Stimulated activated naive CD8-positive, alpha-beta T cell treated with anti-CD3 and anti-CD28 coated beads, Interleukin-15, Interleukin-2, amounts not matched to agents 100 ng/mL and 50 ng/mL, for 24 hours (primary cell): ENCODE measurements around the gene SART3.
A peak's percentile ranks its signal among the peaks of the same experiment; 100 is the strongest.

ENCODE experiments used
- H3K27ac Mint-ChIP-seq: one replicate; pipeline ENCODE4 v1.8.0; 2021; ENCODE audit warnings: mild to moderate bottlenecking, mixed read lengths
- H3K27me3 Mint-ChIP-seq: one replicate; pipeline ENCODE4 v1.8.0; 2021; ENCODE audit warnings: mixed read lengths
- H3K36me3 Mint-ChIP-seq: one replicate; pipeline ENCODE4 v1.8.0; 2021; ENCODE audit warnings: low read depth, mixed read lengths
- H3K4me1 Mint-ChIP-seq: one replicate; pipeline ENCODE4 v1.8.0; 2021; ENCODE audit warnings: low read depth, mixed read lengths
- H3K4me3 Mint-ChIP-seq: one replicate; pipeline ENCODE4 v1.8.0; 2021; ENCODE audit warnings: mild to moderate bottlenecking, mixed read lengths
- H3K9me3 Mint-ChIP-seq: one replicate; pipeline ENCODE4 v1.8.0; 2021; ENCODE audit warnings: mixed read lengths

The SART3 gene

GRCh38 chr12:108538616-108539195, 22.3 kb downstream of the SART3 start:
- Mint-ChIP-seq H3K27ac (no peak overlapping the region), H3K36me3 (peaks cover 87% of the 10 kb centered on the region), H3K4me3 (no peak overlapping the region), H3K4me1 (peaks cover 14% of the 10 kb centered on the region), H3K9me3 (no peaks in the 10 kb centered on the region), H3K27me3 (no peaks in the 10 kb centered on the region)

- Mint-ChIP-seq H3K4me3 (no peak overlapping the region), H3K4me1 (peaks cover 14% of the 10 kb centered on the region), H3K36me3 (peaks cover 85% of the 10 kb centered on the region), H3K27me3 (no peaks in the 10 kb centered on the region), H3K27ac (no peak overlapping the region), H3K9me3 (no peaks in the 10 kb centered on the region)
Observed at GRCh38 chr12:108538146-108538545, 22.8 kb downstream of the SART3 start.

GRCh38 chr12:108531929-108532848, 28.8 kb downstream of the SART3 start:
- H3K27me3 Mint-ChIP-seq: no peaks in the 10 kb centered on the region
- no peak overlapping the region for H3K4me3 Mint-ChIP-seq
- peaks cover 3% of the 10 kb centered on the region for H3K4me1 Mint-ChIP-seq
- no peaks in the 10 kb centered on the region for H3K9me3 Mint-ChIP-seq
- no peak overlapping the region for H3K27ac Mint-ChIP-seq
- H3K36me3 Mint-ChIP-seq: peaks cover 76% of the 10 kb centered on the region

- H3K27me3 Mint-ChIP-seq: no peaks in the 10 kb centered on the region
- no peaks in the 10 kb centered on the region for H3K9me3 Mint-ChIP-seq
- peaks cover 76% of the 10 kb centered on the region for H3K36me3 Mint-ChIP-seq
- H3K27ac Mint-ChIP-seq: no peak overlapping the region
- H3K4me3 Mint-ChIP-seq: no peak overlapping the region
- peaks cover 7% of the 10 kb centered on the region for H3K4me1 Mint-ChIP-seq
Observed at GRCh38 chr12:108530161-108530560, 30.8 kb downstream of the SART3 start.

- Mint-ChIP-seq H3K27ac (peak overlapping the region; percentile 50), H3K4me1 (peaks cover 7% of the 10 kb centered on the region), H3K27me3 (no peaks in the 10 kb centered on the region), H3K9me3 (no peaks in the 10 kb centered on the region), H3K4me3 (no peak overlapping the region), H3K36me3 (peaks cover 88% of the 10 kb centered on the region)
Observed at GRCh38 chr12:108527166-108527496, 33.8 kb downstream of the SART3 start.

GRCh38 chr12:108526482-108527165, 34.3 kb downstream of the SART3 start:
- no peak overlapping the region for H3K4me3 Mint-ChIP-seq
- no peaks in the 10 kb centered on the region for H3K27me3 Mint-ChIP-seq
- H3K9me3 Mint-ChIP-seq: no peaks in the 10 kb centered on the region
- peaks cover 91% of the 10 kb centered on the region for H3K36me3 Mint-ChIP-seq
- H3K27ac Mint-ChIP-seq: peak overlapping the region; percentile 50
- peaks cover 7% of the 10 kb centered on the region for H3K4me1 Mint-ChIP-seq

- peak overlapping the region; percentile 8 for H3K27ac Mint-ChIP-seq
- peaks cover 88% of the 10 kb centered on the region for H3K36me3 Mint-ChIP-seq
- no peak overlapping the region for H3K4me3 Mint-ChIP-seq
- no peaks in the 10 kb centered on the region for H3K9me3 Mint-ChIP-seq
- peaks cover 7% of the 10 kb centered on the region for H3K4me1 Mint-ChIP-seq
- no peaks in the 10 kb centered on the region for H3K27me3 Mint-ChIP-seq
Observed at GRCh38 chr12:108525681-108526080, 35.3 kb downstream of the SART3 start.

- H3K4me3 Mint-ChIP-seq: no peak overlapping the region
- no peaks in the 10 kb centered on the region for H3K27me3 Mint-ChIP-seq
- H3K36me3 Mint-ChIP-seq: peaks cover 79% of the 10 kb centered on the region
- no peak overlapping the region for H3K27ac Mint-ChIP-seq
- no peaks in the 10 kb centered on the region for H3K9me3 Mint-ChIP-seq
- peaks cover 7% of the 10 kb centered on the region for H3K4me1 Mint-ChIP-seq
Observed at GRCh38 chr12:108523365-108523764, 37.6 kb downstream of the SART3 start.

- H3K36me3 Mint-ChIP-seq: peaks cover 56% of the 10 kb centered on the region
- no peaks in the 10 kb centered on the region for H3K9me3 Mint-ChIP-seq
- H3K4me1 Mint-ChIP-seq: peaks cover 12% of the 10 kb centered on the region
- H3K4me3 Mint-ChIP-seq: no peak overlapping the region
- H3K27me3 Mint-ChIP-seq: no peaks in the 10 kb centered on the region
- H3K27ac Mint-ChIP-seq: no peak overlapping the region
Observed at GRCh38 chr12:108519558-108519957, 41.4 kb downstream of the SART3 start.

GRCh38 chr12:108518716-108519496, 42.1 kb downstream of the SART3 start:
- H3K36me3 Mint-ChIP-seq: peaks cover 50% of the 10 kb centered on the region
- no peaks in the 10 kb centered on the region for H3K9me3 Mint-ChIP-seq
- H3K27ac Mint-ChIP-seq: no peak overlapping the region
- peaks cover 12% of the 10 kb centered on the region for H3K4me1 Mint-ChIP-seq
- no peak overlapping the region for H3K4me3 Mint-ChIP-seq
- no peaks in the 10 kb centered on the region for H3K27me3 Mint-ChIP-seq

- H3K27ac Mint-ChIP-seq: no peak overlapping the region
Observed at GRCh38 chr12:108518101-108518715, 42.8 kb downstream of the SART3 start.

GRCh38 chr12:108517288-108518100, 43.5 kb downstream of the SART3 start:
- Mint-ChIP-seq H3K27me3 (no peaks in the 10 kb centered on the region), H3K4me3 (no peak overlapping the region), H3K27ac (peak overlapping the region; percentile 7), H3K36me3 (peaks cover 37% of the 10 kb centered on the region), H3K4me1 (peaks cover 12% of the 10 kb centered on the region), H3K9me3 (no peaks in the 10 kb centered on the region)

More at GRCh38 chr12:108518101-108518715, 42.8 kb downstream of the SART3 start:
- H3K27me3 Mint-ChIP-seq: no peaks in the 10 kb centered on the region
- peaks cover 43% of the 10 kb centered on the region for H3K36me3 Mint-ChIP-seq
- peaks cover 12% of the 10 kb centered on the region for H3K4me1 Mint-ChIP-seq
- H3K9me3 Mint-ChIP-seq: no peaks in the 10 kb centered on the region
- no peak overlapping the region for H3K4me3 Mint-ChIP-seq

- peaks cover 20% of the 10 kb centered on the region for H3K4me1 Mint-ChIP-seq
- H3K27ac Mint-ChIP-seq: no peak overlapping the region
- H3K4me3 Mint-ChIP-seq: peak overlapping the region; percentile 83
- H3K27me3 Mint-ChIP-seq: no peaks in the 10 kb centered on the region
- no peaks in the 10 kb centered on the region for H3K9me3 Mint-ChIP-seq
- H3K36me3 Mint-ChIP-seq: peaks cover 29% of the 10 kb centered on the region
Observed at GRCh38 chr12:108516511-108517275, 44.3 kb downstream of the SART3 start.
